Upper lobe of left lung (tissue), 4 donors: ENCODE results near the gene TENT5D.
"Not testable (repeated sequence)": the region's sequence is repeated elsewhere in the genome, so short reads cannot be mapped to it uniquely, and the experiment has no call there.

ENCODE experiments used
- EP300 ChIP-seq, 4 donors: sonication (generic); formaldehyde crosslinking; IDR thresholded peaks; one replicate each; pipeline ENCODE4 v1.5.1; 2017; ENCODE audit warnings: antibody characterized with exemption in 4 of 4, control low read depth in 2 of 4
- POLR2A ChIP-seq, 4 donors: fragments of 450-650 bp; IDR thresholded peaks; one replicate each; pipeline ENCODE4 v1.5.1; 2016 to 2017; ENCODE audit warnings: antibody characterized with exemption in 4 of 4, mild to moderate bottlenecking in 2 of 4
- POLR2AphosphoS5 ChIP-seq, 2 donors: sonication (generic); formaldehyde crosslinking; IDR thresholded peaks; one replicate each; pipeline ENCODE4 v1.5.1; 2017; ENCODE audit warnings: antibody characterized with exemption in 2 of 2
- TF ChIP-seq, protein P1 (sequence below), 6 experiments: fragments of 450-650 bp in 4 of 6; fragments of 200-600 bp in 2 of 6; sonication (generic) in 2 of 6; IDR thresholded peaks; one replicate each; pipeline ENCODE4 v1.5.1; 2016 to 2019; ENCODE audit warnings: antibody characterized with exemption in 6 of 6

DNA sequence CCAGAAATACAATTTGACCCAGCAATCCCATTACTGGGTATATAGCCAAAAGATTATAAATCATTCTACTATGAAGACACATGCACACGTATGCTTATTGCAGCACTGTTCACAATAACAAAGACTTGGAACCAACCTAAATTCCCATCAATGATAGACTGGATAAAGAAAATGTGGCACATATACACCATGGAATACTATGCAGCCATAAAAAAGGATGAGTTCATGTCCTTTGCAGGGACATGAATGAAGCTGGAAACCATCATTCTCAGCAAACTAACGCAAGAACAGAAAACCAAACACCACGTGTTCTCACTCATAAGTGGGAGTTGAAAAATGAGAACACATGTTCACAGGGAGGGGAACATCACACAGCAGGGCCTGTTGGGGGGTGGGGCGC, 47.9 kb downstream of the TENT5D start:
- TF ChIP-seq, protein P1, sequence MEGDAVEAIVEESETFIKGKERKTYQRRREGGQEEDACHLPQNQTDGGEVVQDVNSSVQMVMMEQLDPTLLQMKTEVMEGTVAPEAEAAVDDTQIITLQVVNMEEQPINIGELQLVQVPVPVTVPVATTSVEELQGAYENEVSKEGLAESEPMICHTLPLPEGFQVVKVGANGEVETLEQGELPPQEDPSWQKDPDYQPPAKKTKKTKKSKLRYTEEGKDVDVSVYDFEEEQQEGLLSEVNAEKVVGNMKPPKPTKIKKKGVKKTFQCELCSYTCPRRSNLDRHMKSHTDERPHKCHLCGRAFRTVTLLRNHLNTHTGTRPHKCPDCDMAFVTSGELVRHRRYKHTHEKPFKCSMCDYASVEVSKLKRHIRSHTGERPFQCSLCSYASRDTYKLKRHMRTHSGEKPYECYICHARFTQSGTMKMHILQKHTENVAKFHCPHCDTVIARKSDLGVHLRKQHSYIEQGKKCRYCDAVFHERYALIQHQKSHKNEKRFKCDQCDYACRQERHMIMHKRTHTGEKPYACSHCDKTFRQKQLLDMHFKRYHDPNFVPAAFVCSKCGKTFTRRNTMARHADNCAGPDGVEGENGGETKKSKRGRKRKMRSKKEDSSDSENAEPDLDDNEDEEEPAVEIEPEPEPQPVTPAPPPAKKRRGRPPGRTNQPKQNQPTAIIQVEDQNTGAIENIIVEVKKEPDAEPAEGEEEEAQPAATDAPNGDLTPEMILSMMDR (IDR thresholded peaks at IDR 0.05) = not testable (repeated sequence)
- TF ChIP-seq EP300, POLR2A, POLR2AphosphoS5 (IDR thresholded peaks at IDR 0.05): not testable (repeated sequence)
